NB4 (cell line): Measurements from ENCODE around the gene SF3A1.

Experiments
- CTCF ChIP-seq: IDR thresholded peaks from one replicate; pipeline ENCODE4 v1.5.1; 2012; ENCODE audit warnings: low read depth, low read length
- MAX ChIP-seq: IDR thresholded peaks from 2 replicates; pipeline ENCODE4 v1.6.1; 2011; ENCODE audit warnings: low read depth, low read length
- MYC ChIP-seq: IDR thresholded peaks from 2 replicates; pipeline ENCODE4 v1.6.1; 2011; ENCODE audit warnings: low read depth, low read length
- POLR2A ChIP-seq: IDR thresholded peaks from 2 replicates; pipeline ENCODE4 v1.6.1; 2011; ENCODE audit warnings: mild to moderate bottlenecking; ENCODE audit not compliant: insufficient read length; ENCODE audit errors: extremely low read depth

- TF ChIP-seq POLR2A (no peak), CTCF (no peak), MYC (no peak), MAX (no peak)
Measured at GRCh38 chr22:30354644-30355043, 2.0 kb downstream of the SF3A1 start.
